ENCODE results near the gene TESK2.

TESK2 gene

GRCh38 chr1:45386219-45386618, 104.7 kb downstream of the TESK2 start:
- TF ChIP-seq GATA2 (IDR thresholded peaks at IDR 0.05; ENCODE audit: low read depth, low read length): no peak
- no peak for TF ChIP-seq GATA3 (IDR thresholded peaks at IDR 0.05; ENCODE audit: low read depth, low read length)

DNA sequence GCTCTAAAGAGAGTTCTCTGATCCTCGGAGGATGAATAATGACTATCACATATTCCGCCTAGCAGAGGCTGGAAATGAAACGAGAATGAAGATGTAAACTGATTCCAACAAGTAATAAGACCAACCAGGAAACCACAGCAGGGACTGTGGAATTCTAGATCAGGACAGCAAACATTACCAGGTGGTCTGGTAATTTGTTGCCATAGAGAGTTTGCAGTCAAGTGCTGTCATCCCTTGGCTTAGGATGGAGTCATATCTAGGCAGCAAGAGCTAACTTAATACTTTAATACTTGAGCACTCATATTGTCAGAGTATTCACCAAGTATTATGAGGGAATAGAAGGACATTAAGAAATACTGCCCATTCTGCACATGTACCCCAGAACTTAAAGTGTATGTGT, 105.7 kb downstream of the TESK2 start:
- TF ChIP-seq GATA2 (IDR thresholded peaks at IDR 0.05; ENCODE audit: low read depth, low read length) (no peak), GATA3 (IDR thresholded peaks at IDR 0.05; ENCODE audit: low read depth, low read length) (no peak)

- no peak for TF ChIP-seq GATA3 (IDR thresholded peaks at IDR 0.05; ENCODE audit: low read depth, low read length)
- TF ChIP-seq GATA2 (IDR thresholded peaks at IDR 0.05; ENCODE audit: low read depth, low read length): no peak
These were observed 107.8 kb downstream of the TESK2 start for GRCh38 chr1:45383191-45383590.

DNA sequence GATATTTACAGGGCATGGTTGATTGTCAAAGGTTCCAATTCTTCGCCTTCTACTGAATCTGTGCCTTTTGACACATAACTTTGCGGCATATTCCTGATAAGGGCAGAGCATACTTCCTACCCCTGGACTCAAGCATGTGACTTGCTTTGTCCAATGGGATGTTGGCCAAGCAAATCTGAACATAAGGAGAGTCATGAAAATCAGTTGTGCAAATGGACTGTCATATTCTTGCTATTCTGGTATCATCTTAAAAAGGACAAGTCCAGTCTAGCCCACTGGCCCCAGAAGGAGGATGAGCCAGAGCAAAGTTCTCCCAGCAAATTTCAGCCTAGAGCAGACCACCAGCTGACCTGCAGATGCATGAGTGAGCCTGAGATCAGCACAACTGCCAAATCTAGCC, 109.7 kb downstream of the TESK2 start:
- TF ChIP-seq GATA2 (IDR thresholded peaks at IDR 0.05; ENCODE audit: low read depth, low read length) (no peak), GATA3 (IDR thresholded peaks at IDR 0.05; ENCODE audit: low read depth, low read length) (no peak)

GRCh38 chr1:45380730-45381129, 110.2 kb downstream of the TESK2 start:
- TF ChIP-seq GATA3 (IDR thresholded peaks at IDR 0.05; ENCODE audit: low read depth, low read length) (no peak), GATA2 (IDR thresholded peaks at IDR 0.05; ENCODE audit: low read depth, low read length) (no peak)

GRCh38 chr1:45380125-45380524, 110.8 kb downstream of the TESK2 start:
- no peak for TF ChIP-seq GATA2 (IDR thresholded peaks at IDR 0.05; ENCODE audit: low read depth, low read length)
- TF ChIP-seq GATA3 (IDR thresholded peaks at IDR 0.05; ENCODE audit: low read depth, low read length): no peak

DNA sequence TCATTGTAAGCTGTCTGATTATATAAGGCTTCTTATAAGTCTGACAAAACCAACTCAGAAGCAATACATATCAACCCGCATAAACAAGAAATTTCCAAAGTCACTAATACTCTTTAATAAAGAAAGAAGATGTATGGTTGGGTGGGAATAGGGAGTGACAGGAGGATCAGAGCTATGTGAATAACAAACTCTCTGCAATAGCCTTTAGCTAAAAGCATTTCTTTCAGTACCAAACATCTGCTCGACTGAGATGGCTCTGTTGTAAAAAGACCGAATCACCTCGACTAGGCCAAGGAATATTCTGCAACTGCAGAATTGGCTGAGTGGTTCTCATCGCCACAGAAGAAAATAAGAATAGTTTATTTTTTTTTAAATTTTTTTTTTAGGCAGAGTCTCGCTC, 111.4 kb downstream of the TESK2 start:
- TF ChIP-seq GATA2 (IDR thresholded peaks at IDR 0.05; ENCODE audit: low read depth, low read length) (no peak), GATA3 (IDR thresholded peaks at IDR 0.05; ENCODE audit: low read depth, low read length) (no peak)

GRCh38 chr1:45378184-45378583, 112.8 kb downstream of the TESK2 start:
- no peak for TF ChIP-seq GATA2 (IDR thresholded peaks at IDR 0.05; ENCODE audit: low read depth, low read length)
- TF ChIP-seq GATA3 (IDR thresholded peaks at IDR 0.05; ENCODE audit: low read depth, low read length): no peak

DNA sequence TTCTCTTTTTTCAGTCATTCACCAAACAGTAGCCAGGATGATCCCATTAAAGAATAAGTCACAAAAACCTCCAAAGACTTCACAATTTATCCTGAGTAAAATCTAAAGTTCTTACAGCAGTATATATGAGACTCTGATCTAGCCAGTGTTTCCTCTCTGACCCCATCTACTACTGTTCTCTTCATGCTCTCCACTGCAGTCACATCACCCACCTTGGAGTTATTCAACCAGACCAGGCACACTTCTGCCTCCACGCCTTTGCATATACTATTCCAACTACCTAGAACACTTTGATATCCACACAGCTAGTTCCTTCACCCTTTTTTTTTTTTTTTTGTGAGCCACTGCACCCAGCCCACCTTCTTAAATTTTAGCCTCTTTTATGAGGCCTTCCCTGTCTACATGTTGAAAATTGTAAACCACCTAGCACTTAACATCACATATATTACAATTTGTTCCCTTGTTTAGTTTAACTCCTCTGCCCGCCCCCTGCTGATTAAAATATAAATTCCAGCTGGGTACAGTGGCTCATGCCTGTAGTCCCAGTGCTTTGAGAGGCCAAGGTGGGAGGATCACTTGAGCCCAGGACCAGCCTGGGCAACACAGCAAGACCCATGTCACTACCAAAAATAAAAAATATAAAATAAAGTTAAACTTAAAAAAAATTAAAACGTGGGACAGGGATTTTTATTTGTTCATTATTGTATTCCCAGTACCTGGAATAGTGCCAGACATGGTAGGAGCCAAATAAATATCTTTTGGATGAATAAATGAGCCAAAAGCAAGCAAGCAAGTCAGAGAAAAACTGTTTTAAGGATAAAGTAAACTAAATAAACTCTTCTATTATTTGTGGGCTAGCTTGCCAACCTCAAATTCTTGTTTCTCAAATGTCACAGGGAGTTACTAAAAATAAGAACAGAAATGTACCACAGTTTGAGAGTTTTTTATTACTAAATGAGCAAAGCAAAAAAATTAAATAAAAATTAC, 115.6 kb downstream of the TESK2 start:
- TF ChIP-seq GATA2 (IDR thresholded peaks at IDR 0.05; ENCODE audit: low read depth, low read length): no peak
- no peak for TF ChIP-seq GATA3 (IDR thresholded peaks at IDR 0.05; ENCODE audit: low read depth, low read length)

DNA sequence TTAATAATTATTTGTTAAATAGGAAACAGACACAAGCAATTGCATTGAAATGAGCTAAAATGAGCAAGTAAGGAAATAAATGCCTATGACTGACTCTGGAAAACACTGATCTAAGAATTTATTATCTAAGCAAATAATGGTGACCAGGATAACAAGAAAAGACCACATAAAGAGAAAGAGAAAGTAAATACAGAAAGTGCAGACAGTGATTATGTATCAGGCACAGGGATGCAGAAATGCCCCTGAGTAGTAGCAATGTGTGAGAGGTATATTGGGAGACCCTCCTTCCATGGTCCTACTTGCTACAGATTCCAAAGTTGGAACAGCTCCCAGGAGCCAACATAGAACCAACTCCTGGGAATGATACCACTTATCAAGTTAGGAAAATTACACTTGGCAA, 117.4 kb downstream of the TESK2 start:
- TF ChIP-seq GATA3 (IDR thresholded peaks at IDR 0.05; ENCODE audit: low read depth, low read length): no peak
- no peak for TF ChIP-seq GATA2 (IDR thresholded peaks at IDR 0.05; ENCODE audit: low read depth, low read length)

DNA sequence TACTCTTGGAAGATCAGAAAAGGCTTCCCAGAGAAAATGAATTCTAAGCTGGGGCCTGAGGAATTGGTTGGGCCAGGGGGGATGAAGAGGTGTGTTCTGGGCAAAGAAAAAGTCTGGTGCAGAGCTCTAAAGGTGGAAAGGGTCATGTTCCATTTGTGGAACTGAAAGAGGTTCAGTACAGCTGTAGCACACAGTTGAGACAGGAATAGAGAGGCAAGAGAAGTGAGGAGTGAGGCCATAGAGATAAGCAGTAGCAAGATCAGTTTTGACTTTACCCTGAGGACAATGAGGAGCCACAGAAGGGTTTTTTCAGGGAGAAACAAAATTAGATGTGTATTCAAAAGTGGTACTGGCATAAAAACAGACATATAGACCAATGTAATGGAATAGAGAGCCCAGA, 120.4 kb downstream of the TESK2 start:
- TF ChIP-seq GATA2 (IDR thresholded peaks at IDR 0.05; ENCODE audit: low read depth, low read length): no peak
- no peak for TF ChIP-seq GATA3 (IDR thresholded peaks at IDR 0.05; ENCODE audit: low read depth, low read length)

GRCh38 chr1:45365051-45365450, 125.9 kb downstream of the TESK2 start:
- TF ChIP-seq GATA2 (IDR thresholded peaks at IDR 0.05; ENCODE audit: low read depth, low read length) (no peak), GATA3 (IDR thresholded peaks at IDR 0.05; ENCODE audit: low read depth, low read length) (no peak)

DNA sequence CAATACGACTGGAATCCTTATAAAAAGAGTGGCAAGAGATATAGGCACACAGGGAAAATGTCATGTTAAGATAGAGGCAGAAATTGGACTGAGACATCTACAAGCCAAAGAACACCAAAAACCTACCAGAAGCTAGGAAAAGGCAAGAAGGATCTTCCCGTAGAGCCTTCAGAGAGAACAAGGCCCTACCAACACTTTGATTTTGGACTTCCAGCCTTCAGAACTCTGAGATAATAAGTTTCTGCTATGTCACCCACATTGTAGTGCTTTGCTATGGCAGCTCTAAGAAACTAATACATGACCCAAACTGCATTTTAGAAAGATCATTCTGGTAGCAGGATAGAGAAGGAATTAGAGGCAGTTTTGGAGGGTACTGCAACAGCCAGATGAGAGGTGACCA, 126.7 kb downstream of the TESK2 start:
- TF ChIP-seq GATA2 (IDR thresholded peaks at IDR 0.05; ENCODE audit: low read depth, low read length) (no peak), GATA3 (IDR thresholded peaks at IDR 0.05; ENCODE audit: low read depth, low read length) (no peak)

GRCh38 chr1:45359882-45360513, 131.0 kb downstream of the TESK2 start:
- TF ChIP-seq GATA3 (IDR thresholded peaks at IDR 0.05; ENCODE audit: low read depth, low read length): no peak
- TF ChIP-seq GATA2 (IDR thresholded peaks at IDR 0.05; ENCODE audit: low read depth, low read length): no peak

DNA sequence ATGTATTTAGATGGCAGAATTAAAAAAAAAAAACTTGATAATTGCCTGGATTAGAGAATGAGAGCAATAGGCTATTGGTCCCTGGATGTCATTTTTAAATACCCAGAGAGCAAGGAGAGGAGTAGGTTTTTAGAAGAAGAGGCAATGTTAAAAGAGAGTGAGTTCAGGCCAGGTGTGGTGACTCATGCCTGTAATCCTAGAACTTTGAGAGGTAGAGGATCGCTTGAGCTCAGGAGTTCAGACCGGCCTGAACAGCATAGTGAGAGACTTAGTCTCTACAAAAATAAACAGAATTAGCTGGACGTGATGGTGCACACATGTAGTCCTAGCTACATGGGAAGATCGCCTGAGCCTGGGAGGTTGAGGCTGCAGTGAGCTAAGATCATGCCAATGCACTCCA, 134.8 kb downstream of the TESK2 start:
- no peak for TF ChIP-seq GATA3 (IDR thresholded peaks at IDR 0.05; ENCODE audit: low read depth, low read length)
- no peak for TF ChIP-seq GATA2 (IDR thresholded peaks at IDR 0.05; ENCODE audit: low read depth, low read length)

Data from SH-SY5Y (cell line).